ENCODE measurements around the gene SPAAR. TPM values are rescaled to one million over a fixed set of nuclear protein-coding genes. Genes with fewer than 3 reads are reported as not detected.

SPAAR gene
- total RNA-seq, 1 donor from 2014 or later = 0.18 TPM

DNA sequence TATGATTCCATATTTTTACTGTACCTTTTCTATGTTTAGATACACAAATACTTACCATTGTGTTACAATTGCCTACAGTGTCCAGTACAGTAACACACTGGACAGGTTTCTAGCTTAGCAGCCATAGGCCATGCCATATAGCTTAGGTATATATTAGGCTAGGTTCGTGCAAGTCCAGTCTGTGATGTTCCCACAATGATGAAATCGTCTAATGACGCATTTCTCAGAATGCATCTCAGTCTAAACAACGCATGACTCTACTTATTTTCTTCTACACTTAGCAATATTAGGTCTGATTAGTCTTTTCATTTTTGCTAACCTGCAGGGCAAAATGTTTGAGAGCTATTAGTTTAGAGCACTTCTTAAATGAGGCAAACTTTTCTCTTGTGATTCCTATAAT, 26.0 kb downstream of the SPAAR start:
- no peak overlapping the region for H3K4me3 ChIP-seq (ENCODE audit: insufficient read depth, low read depth, low read length)
- no peaks in the 10 kb centered on the region for H3K36me3 Mint-ChIP-seq (ENCODE audit: low read depth, unreplicated experiment)
- FAIRE-seq (no peak), DNase-seq (ENCODE audit: low read depth) (peak; percentile 75)
- no peak overlapping the region for H3K4me3 Mint-ChIP-seq (ENCODE audit: unreplicated experiment)
- TF ChIP-seq, protein P1, sequence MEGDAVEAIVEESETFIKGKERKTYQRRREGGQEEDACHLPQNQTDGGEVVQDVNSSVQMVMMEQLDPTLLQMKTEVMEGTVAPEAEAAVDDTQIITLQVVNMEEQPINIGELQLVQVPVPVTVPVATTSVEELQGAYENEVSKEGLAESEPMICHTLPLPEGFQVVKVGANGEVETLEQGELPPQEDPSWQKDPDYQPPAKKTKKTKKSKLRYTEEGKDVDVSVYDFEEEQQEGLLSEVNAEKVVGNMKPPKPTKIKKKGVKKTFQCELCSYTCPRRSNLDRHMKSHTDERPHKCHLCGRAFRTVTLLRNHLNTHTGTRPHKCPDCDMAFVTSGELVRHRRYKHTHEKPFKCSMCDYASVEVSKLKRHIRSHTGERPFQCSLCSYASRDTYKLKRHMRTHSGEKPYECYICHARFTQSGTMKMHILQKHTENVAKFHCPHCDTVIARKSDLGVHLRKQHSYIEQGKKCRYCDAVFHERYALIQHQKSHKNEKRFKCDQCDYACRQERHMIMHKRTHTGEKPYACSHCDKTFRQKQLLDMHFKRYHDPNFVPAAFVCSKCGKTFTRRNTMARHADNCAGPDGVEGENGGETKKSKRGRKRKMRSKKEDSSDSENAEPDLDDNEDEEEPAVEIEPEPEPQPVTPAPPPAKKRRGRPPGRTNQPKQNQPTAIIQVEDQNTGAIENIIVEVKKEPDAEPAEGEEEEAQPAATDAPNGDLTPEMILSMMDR (IDR thresholded peaks at IDR 0.05; ENCODE audit: insufficient read depth, low read depth, low read length) = no peak
- TF ChIP-seq EZH2 (IDR thresholded peaks at IDR 0.05; ENCODE audit: insufficient read depth, low read length) = no peak
- peaks cover 23% of the 10 kb centered on the region for H3K4me1 Mint-ChIP-seq (ENCODE audit: low read depth, unreplicated experiment)
- peaks cover 28% of the 10 kb centered on the region for H3K4me1 ChIP-seq (ENCODE audit: insufficient read depth, low read length)
- H3K79me2 ChIP-seq (ENCODE audit: insufficient read depth, low read length) = no peaks in the 10 kb centered on the region
- H3K27me3 ChIP-seq (ENCODE audit: insufficient read depth, low read length) = no peaks in the 10 kb centered on the region
- no peak overlapping the region for H2AFZ ChIP-seq (ENCODE audit: low read depth, low read length)
- no peaks in the 10 kb centered on the region for H3K36me3 ChIP-seq (ENCODE audit: insufficient read depth, low read length)
- no peaks in the 10 kb centered on the region for H3K27me3 Mint-ChIP-seq (ENCODE audit: low read depth, unreplicated experiment)
- no peak overlapping the region for H3K4me2 ChIP-seq (ENCODE audit: low read length)
- H4K20me1 ChIP-seq (ENCODE audit: insufficient read depth, low read length) = no peaks in the 10 kb centered on the region
- H3K9ac ChIP-seq (ENCODE audit: low read length) = no peak overlapping the region
- no peak overlapping the region for H3K27ac Mint-ChIP-seq (ENCODE audit: unreplicated experiment)
- H3K9me3 ChIP-seq (ENCODE audit: insufficient read depth, low read depth, low read length) = no peaks in the 10 kb centered on the region
- H3K9me3 Mint-ChIP-seq (ENCODE audit: unreplicated experiment) = no peaks in the 10 kb centered on the region
- H3K27ac ChIP-seq (ENCODE audit: low read depth, low read length) = peak overlapping the region; percentile 80

DNA sequence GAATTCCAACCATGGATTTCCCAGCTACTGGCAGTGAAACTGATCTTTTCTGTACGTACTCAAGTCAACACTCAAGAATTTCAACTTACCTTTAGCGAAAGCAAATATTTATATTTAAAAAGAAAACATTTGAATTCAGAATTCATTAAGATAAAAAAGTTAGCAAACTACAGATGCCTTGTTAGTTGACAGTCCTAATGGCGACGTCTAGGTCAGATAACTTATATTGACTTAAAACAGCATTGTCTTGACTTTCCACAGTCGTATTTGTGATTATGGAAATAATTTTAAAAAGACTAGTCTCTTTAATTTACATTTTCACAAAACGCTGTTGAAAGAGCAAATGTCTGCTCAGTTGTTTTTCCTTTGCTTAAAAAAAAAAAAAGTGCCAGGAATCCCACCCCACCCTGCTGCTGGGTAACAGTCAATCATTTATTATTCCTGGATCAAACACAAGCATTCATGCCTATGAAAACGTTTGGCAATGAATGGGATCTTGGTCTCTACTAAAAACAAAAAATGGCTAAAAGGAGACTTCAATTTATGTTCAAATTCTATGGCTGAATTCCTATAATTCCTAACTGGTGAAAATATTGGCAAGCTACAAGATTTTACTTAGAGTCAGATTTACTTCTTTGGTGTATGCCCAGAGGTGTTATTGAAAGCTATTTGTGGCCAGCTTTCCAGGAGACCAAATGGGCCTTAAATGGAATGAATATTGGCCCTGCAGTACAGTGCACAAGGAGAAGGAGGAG, 26.6 kb downstream of the SPAAR start:
- Mint-ChIP-seq H3K36me3 (ENCODE audit: low read depth, unreplicated experiment) (no peaks in the 10 kb centered on the region), H3K27ac (ENCODE audit: unreplicated experiment) (peak overlapping the region; percentile 4), H3K4me3 (ENCODE audit: unreplicated experiment) (no peak overlapping the region), H3K4me1 (ENCODE audit: low read depth, unreplicated experiment) (peaks cover 28% of the 10 kb centered on the region), H3K27me3 (ENCODE audit: low read depth, unreplicated experiment) (no peaks in the 10 kb centered on the region), H3K9me3 (ENCODE audit: unreplicated experiment) (no peaks in the 10 kb centered on the region)
- H3K9ac ChIP-seq (ENCODE audit: low read length) = no peak overlapping the region
- H3K4me3 ChIP-seq (ENCODE audit: insufficient read depth, low read depth, low read length) = no peak overlapping the region
- H3K27ac ChIP-seq (ENCODE audit: low read depth, low read length) = peak overlapping the region; percentile 80
- no peaks in the 10 kb centered on the region for H3K27me3 ChIP-seq (ENCODE audit: insufficient read depth, low read length)
- peak; percentile 91 for DNase-seq (ENCODE audit: low read depth)
- no peaks in the 10 kb centered on the region for H4K20me1 ChIP-seq (ENCODE audit: insufficient read depth, low read length)
- H3K9me3 ChIP-seq (ENCODE audit: insufficient read depth, low read depth, low read length) = no peaks in the 10 kb centered on the region
- TF ChIP-seq, protein P1 (IDR thresholded peaks at IDR 0.05; ENCODE audit: insufficient read depth, low read depth, low read length) = no peak
- peak overlapping the region; percentile 48 for H3K4me2 ChIP-seq (ENCODE audit: low read length)
- peak; percentile 73 for FAIRE-seq
- H3K79me2 ChIP-seq (ENCODE audit: insufficient read depth, low read length) = no peaks in the 10 kb centered on the region
- H2AFZ ChIP-seq (ENCODE audit: low read depth, low read length) = no peak overlapping the region
- H3K36me3 ChIP-seq (ENCODE audit: insufficient read depth, low read length) = no peaks in the 10 kb centered on the region
- peaks cover 26% of the 10 kb centered on the region for H3K4me1 ChIP-seq (ENCODE audit: insufficient read depth, low read length)

DNA sequence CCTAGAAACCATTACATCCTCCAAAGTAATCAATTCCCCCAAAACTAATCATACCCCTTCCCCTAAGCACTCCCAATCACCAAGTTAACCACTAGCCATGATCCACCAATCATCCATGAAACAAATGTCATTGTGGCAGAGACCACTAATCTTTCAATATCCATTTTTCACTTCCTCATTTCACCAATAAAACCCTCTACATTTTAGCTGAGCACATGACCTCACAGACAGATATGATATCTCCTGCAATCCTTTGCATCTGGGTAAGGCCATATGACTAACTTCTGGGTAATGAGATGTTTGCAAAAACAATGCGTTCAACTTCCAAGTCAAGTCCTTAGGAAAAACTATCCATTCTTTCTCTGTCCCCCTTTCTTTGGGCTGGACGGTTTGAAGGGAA, 27.9 kb downstream of the SPAAR start:
- Mint-ChIP-seq H3K4me3 (ENCODE audit: unreplicated experiment) (no peak overlapping the region), H3K36me3 (ENCODE audit: low read depth, unreplicated experiment) (no peaks in the 10 kb centered on the region), H3K4me1 (ENCODE audit: low read depth, unreplicated experiment) (peaks cover 26% of the 10 kb centered on the region), H3K27ac (ENCODE audit: unreplicated experiment) (no peak overlapping the region), H3K27me3 (ENCODE audit: low read depth, unreplicated experiment) (no peaks in the 10 kb centered on the region), H3K9me3 (ENCODE audit: unreplicated experiment) (no peaks in the 10 kb centered on the region)
- Histone ChIP-seq H3K9ac (ENCODE audit: low read length) (no peak overlapping the region), H3K27ac (ENCODE audit: low read depth, low read length) (peak overlapping the region; percentile 80), H3K4me2 (ENCODE audit: low read length) (peak overlapping the region; percentile 9), H3K4me1 (ENCODE audit: insufficient read depth, low read length) (peaks cover 22% of the 10 kb centered on the region), H3K36me3 (ENCODE audit: insufficient read depth, low read length) (no peaks in the 10 kb centered on the region), H4K20me1 (ENCODE audit: insufficient read depth, low read length) (no peaks in the 10 kb centered on the region), H3K9me3 (ENCODE audit: insufficient read depth, low read depth, low read length) (no peaks in the 10 kb centered on the region), H3K79me2 (ENCODE audit: insufficient read depth, low read length) (no peaks in the 10 kb centered on the region), H3K27me3 (ENCODE audit: insufficient read depth, low read length) (no peaks in the 10 kb centered on the region), H2AFZ (ENCODE audit: low read depth, low read length) (no peak overlapping the region), H3K4me3 (ENCODE audit: insufficient read depth, low read depth, low read length) (no peak overlapping the region)
- FAIRE-seq (peak; percentile 45), DNase-seq (ENCODE audit: low read depth) (peak; percentile 60)
- TF ChIP-seq, protein P1 (IDR thresholded peaks at IDR 0.05; ENCODE audit: insufficient read depth, low read depth, low read length) = no peak
- no peak for TF ChIP-seq EZH2 (IDR thresholded peaks at IDR 0.05; ENCODE audit: insufficient read depth, low read length)
